CD4-positive, CD25-positive, alpha-beta regulatory T cell (primary cell): ENCODE results near the gene BEND3. TPM values are rescaled to one million over a fixed set of nuclear protein-coding genes. Genes with fewer than 3 reads are reported as not detected.

Experiments used
- ATAC-seq, 2 donors: fragments of 150-1000 bp; cut with Tn5 transposase; one replicate each; pipeline ENCODE4 v1.10.0; 2021; ENCODE audit warnings: low read depth in 2 of 2, moderate number of reproducible peaks in 2 of 2, moderate library complexity in 1 of 2
- DNase-seq, 3 donors: peaks; one replicate each; pipeline versions ENCODE4 v3.0.0 to v3.0.0-alpha.2; 2012 to 2022; ENCODE audit warnings: mixed read lengths in 1 of 3
- H3K27ac ChIP-seq: one replicate; pipeline ENCODE4 v1.7.0; 2013; ENCODE audit warnings: mild to moderate bottlenecking, low read length; ENCODE audit not compliant: insufficient read depth, poor library complexity, severe bottlenecking
- H3K27me3 ChIP-seq: one replicate; pipeline ENCODE4 v1.7.0; 2013; ENCODE audit warnings: low read length; ENCODE audit not compliant: control insufficient read depth, insufficient read depth
- H3K36me3 ChIP-seq: one replicate; pipeline ENCODE4 v1.7.0; 2013; ENCODE audit warnings: mild to moderate bottlenecking, low read length, moderate library complexity; ENCODE audit not compliant: control insufficient read depth, insufficient read depth
- H3K4me1 ChIP-seq: 2 replicates; pipeline ENCODE4 v1.7.0; 2013; ENCODE audit warnings: mild to moderate bottlenecking, low read length; ENCODE audit not compliant: insufficient read depth, control insufficient read depth, poor library complexity, severe bottlenecking
- H3K4me3 ChIP-seq: one replicate; pipeline ENCODE4 v1.7.0; 2013; ENCODE audit warnings: low read depth, mild to moderate bottlenecking, low read length, moderate library complexity
- H3K9me3 ChIP-seq, 2 experiments: 1 replicate in 1 of 2; 2 replicates in 1 of 2; pipeline ENCODE4 v1.7.0; 2013; ENCODE audit warnings: low read length in 2 of 2, mild to moderate bottlenecking in 1 of 2, moderate library complexity in 1 of 2; ENCODE audit not compliant: control insufficient read depth in 2 of 2
- H3K27ac Mint-ChIP-seq, 3 donors: one replicate each; pipeline ENCODE4 v1.8.0; 2020 to 2022; ENCODE audit warnings: mild to moderate bottlenecking in 3 of 3, mixed read lengths in 3 of 3, moderate library complexity in 2 of 3
- H3K27me3 Mint-ChIP-seq: one replicate; pipeline ENCODE4 v1.8.0; 2022; ENCODE audit warnings: mild to moderate bottlenecking, mixed read lengths
- H3K36me3 Mint-ChIP-seq: one replicate; pipeline ENCODE4 v1.8.0; 2020; ENCODE audit warnings: mixed read lengths
- H3K4me1 Mint-ChIP-seq, 4 donors: one replicate each; pipeline ENCODE4 v1.8.0; 2020 to 2022; ENCODE audit warnings: mixed read lengths in 4 of 4, mild to moderate bottlenecking in 1 of 4
- H3K4me3 Mint-ChIP-seq, 4 donors: one replicate each; pipeline ENCODE4 v1.8.0; 2020 to 2022; ENCODE audit warnings: mild to moderate bottlenecking in 4 of 4, mixed read lengths in 4 of 4, moderate library complexity in 3 of 4
- H3K9me3 Mint-ChIP-seq, 7 donors: one replicate each; pipeline ENCODE4 v1.8.0; 2020 to 2022; ENCODE audit warnings: mixed read lengths in 7 of 7, mild to moderate bottlenecking in 3 of 7, moderate library complexity in 2 of 7
- polyA plus RNA-seq, 4 donors: library from polyadenylated mRNA; unstranded; fragments of 300-500 nt; fragmentation: Illumina TruSeq; gene quantifications; one replicate each; pipeline ENCODE4 v1.2.3, GENCODE V29; 2021
- total RNA-seq: library from RNA; stranded (reverse); gene quantifications from one replicate; pipeline ENCODE4 v1.2.3, GENCODE V29; 2022

The BEND3 gene
- total and polyA plus RNA-seq, 5 donors from 2014 or later = 0.05 to 0.89 (median 0.26) TPM

GRCh38 chr6:107108201-107108890 lies 7.0 kb downstream of the BEND3 start:
- Histone ChIP-seq H3K36me3 (no peaks in the 10 kb centered on the region), H3K27ac (no peak overlapping the region), H3K9me3 (no peaks in the 10 kb centered on the region), H3K4me3 (no peak overlapping the region), H3K27me3 (no peaks in the 10 kb centered on the region), H3K4me1 (no peaks in the 10 kb centered on the region)
- H3K36me3 Mint-ChIP-seq = no peaks in the 10 kb centered on the region
- H3K4me1 Mint-ChIP-seq = no peaks in the 10 kb centered on the region
- H3K4me3 Mint-ChIP-seq = no peak overlapping the region
- H3K9me3 Mint-ChIP-seq = no peaks in the 10 kb centered on the region
- DNase-seq (no peak), ATAC-seq (no peak)
- no peaks in the 10 kb centered on the region for H3K27me3 Mint-ChIP-seq
- H3K27ac Mint-ChIP-seq = no peak overlapping the region

GRCh38 chr6:107107791-107108190 lies 7.5 kb downstream of the BEND3 start:
- Histone ChIP-seq H3K36me3 (no peaks in the 10 kb centered on the region), H3K4me1 (no peaks in the 10 kb centered on the region), H3K9me3 (no peaks in the 10 kb centered on the region), H3K27ac (no peak overlapping the region), H3K27me3 (no peaks in the 10 kb centered on the region), H3K4me3 (no peak overlapping the region)
- H3K36me3 Mint-ChIP-seq = no peaks in the 10 kb centered on the region
- no peak overlapping the region for H3K4me3 Mint-ChIP-seq
- no peak overlapping the region for H3K27ac Mint-ChIP-seq
- no peak for DNase-seq
- ATAC-seq = no peak
- H3K9me3 Mint-ChIP-seq = no peaks in the 10 kb centered on the region
- no peaks in the 10 kb centered on the region for H3K27me3 Mint-ChIP-seq
- H3K4me1 Mint-ChIP-seq = no peaks in the 10 kb centered on the region

GRCh38 chr6:107106165-107106564 lies 9.2 kb downstream of the BEND3 start:
- DNase-seq (no peak), ATAC-seq (no peak)
- no peak overlapping the region for H3K27ac Mint-ChIP-seq
- no peak overlapping the region for H3K4me3 Mint-ChIP-seq
- Histone ChIP-seq H3K9me3 (no peaks in the 10 kb centered on the region), H3K27ac (no peak overlapping the region), H3K4me1 (no peaks in the 10 kb centered on the region), H3K27me3 (no peaks in the 10 kb centered on the region), H3K36me3 (no peaks in the 10 kb centered on the region), H3K4me3 (no peak overlapping the region)
- no peaks in the 10 kb centered on the region for H3K27me3 Mint-ChIP-seq
- no peaks in the 10 kb centered on the region for H3K36me3 Mint-ChIP-seq
- H3K4me1 Mint-ChIP-seq = no peaks in the 10 kb centered on the region
- no peaks in the 10 kb centered on the region for H3K9me3 Mint-ChIP-seq

- H3K36me3 ChIP-seq = no peaks in the 10 kb centered on the region
- no peaks in the 10 kb centered on the region for H3K27me3 ChIP-seq
- Mint-ChIP-seq H3K4me3 (no peak overlapping the region), H3K27ac (no peak overlapping the region), H3K4me1 (no peaks in the 10 kb centered on the region), H3K36me3 (no peaks in the 10 kb centered on the region), H3K27me3 (no peaks in the 10 kb centered on the region), H3K9me3 (no peaks in the 10 kb centered on the region)
- DNase-seq = no peak
- H3K4me1 ChIP-seq = no peaks in the 10 kb centered on the region
- no peak for ATAC-seq
- no peak overlapping the region for H3K4me3 ChIP-seq
- no peaks in the 10 kb centered on the region for H3K9me3 ChIP-seq
- H3K27ac ChIP-seq = no peak overlapping the region
Observed at GRCh38 chr6:107105511-107106116, 9.7 kb downstream of the BEND3 start.

- H3K27me3 ChIP-seq = no peaks in the 10 kb centered on the region
- Mint-ChIP-seq H3K27ac (no peak overlapping the region), H3K4me1 (peaks cover 0 to 10% (median 5%) of the 10 kb centered on the region in 4 donors), H3K36me3 (no peaks in the 10 kb centered on the region), H3K4me3 (no peak overlapping the region), H3K27me3 (no peaks in the 10 kb centered on the region), H3K9me3 (no peaks in the 10 kb centered on the region)
- ATAC-seq = no peak
- H3K36me3 ChIP-seq = no peaks in the 10 kb centered on the region
- no peaks in the 10 kb centered on the region for H3K9me3 ChIP-seq
- no peak overlapping the region for H3K4me3 ChIP-seq
- DNase-seq = no peak
- H3K27ac ChIP-seq = no peak overlapping the region
- H3K4me1 ChIP-seq = no peaks in the 10 kb centered on the region
Observed at GRCh38 chr6:107103082-107103481, 12.2 kb downstream of the BEND3 start.

- no peaks in the 10 kb centered on the region for H3K27me3 ChIP-seq
- H3K4me1 ChIP-seq = no peaks in the 10 kb centered on the region
- Mint-ChIP-seq H3K27ac (no peak overlapping the region), H3K4me3 (no peak overlapping the region), H3K36me3 (no peaks in the 10 kb centered on the region), H3K9me3 (no peaks in the 10 kb centered on the region), H3K27me3 (no peaks in the 10 kb centered on the region), H3K4me1 (peaks cover 0 to 10% (median 5%) of the 10 kb centered on the region in 4 donors)
- ATAC-seq = no peak
- H3K27ac ChIP-seq = no peak overlapping the region
- DNase-seq = no peak
- H3K9me3 ChIP-seq = no peaks in the 10 kb centered on the region
- H3K36me3 ChIP-seq = no peaks in the 10 kb centered on the region
- no peak overlapping the region for H3K4me3 ChIP-seq
Observed at GRCh38 chr6:107102414-107102805, 12.9 kb downstream of the BEND3 start.

GRCh38 chr6:107101686-107102413 lies 13.5 kb downstream of the BEND3 start:
- Mint-ChIP-seq H3K27me3 (no peaks in the 10 kb centered on the region), H3K4me3 (no peak overlapping the region), H3K27ac (no peak overlapping the region), H3K36me3 (no peaks in the 10 kb centered on the region), H3K4me1 (peaks cover 0 to 10% (median 5%) of the 10 kb centered on the region in 4 donors), H3K9me3 (no peaks in the 10 kb centered on the region)
- H3K27ac ChIP-seq = no peak overlapping the region
- H3K4me1 ChIP-seq = no peaks in the 10 kb centered on the region
- DNase-seq (no peak), ATAC-seq (no peak)
- H3K27me3 ChIP-seq = no peaks in the 10 kb centered on the region
- H3K4me3 ChIP-seq = no peak overlapping the region
- no peaks in the 10 kb centered on the region for H3K36me3 ChIP-seq
- H3K9me3 ChIP-seq = no peaks in the 10 kb centered on the region
